H9 (cell line): Measurements from ENCODE around the gene ETV2. TPM values are rescaled to one million over a fixed set of nuclear protein-coding genes. Genes with fewer than 3 reads are reported as not detected.
"Not testable (repeated sequence)": the region's sequence is repeated elsewhere in the genome, so short reads cannot be mapped to it uniquely, and the experiment has no call there.

Experiments used
- DNase-seq: peaks from one replicate; pipeline ENCODE4 v3.0.0-alpha.2; 2017
- H2AFZ ChIP-seq: one replicate; pipeline ENCODE4 v1.6.1; 2013; ENCODE audit warnings: mild to moderate bottlenecking, low read length, control low read depth, moderate library complexity
- H2AK5ac ChIP-seq: 2 replicates; pipeline ENCODE4 v1.6.1; 2013; ENCODE audit warnings: low read length, control low read depth, mixed read lengths; ENCODE audit not compliant: insufficient read length
- H2BK120ac ChIP-seq: one replicate; pipeline ENCODE4 v1.6.1; 2013; ENCODE audit warnings: low read depth, mild to moderate bottlenecking, low read length, control low read depth, inconsistent platforms; ENCODE audit not compliant: poor library complexity, severe bottlenecking
- H2BK12ac ChIP-seq: 2 replicates; pipeline ENCODE4 v1.6.1; 2013; ENCODE audit warnings: low read length, control low read depth, mixed read lengths, low read depth; ENCODE audit not compliant: insufficient read length
- H2BK15ac ChIP-seq: 2 replicates; pipeline ENCODE4 v1.6.1; 2013; ENCODE audit warnings: low read depth, low read length, control low read depth
- H2BK20ac ChIP-seq: one replicate; pipeline ENCODE4 v1.6.1; 2013; ENCODE audit warnings: low read depth, mild to moderate bottlenecking, low read length, control low read depth, inconsistent platforms; ENCODE audit not compliant: poor library complexity, severe bottlenecking
- H2BK5ac ChIP-seq: 2 replicates; pipeline ENCODE4 v1.6.1; 2013; ENCODE audit warnings: low read length, control low read depth, mixed read lengths; ENCODE audit not compliant: insufficient read length
- H3K14ac ChIP-seq: 2 replicates; pipeline ENCODE4 v1.6.1; 2013; ENCODE audit warnings: low read length, control low read depth; ENCODE audit not compliant: insufficient read depth
- H3K18ac ChIP-seq: 2 replicates; pipeline ENCODE4 v1.6.1; 2013; ENCODE audit warnings: low read depth, mild to moderate bottlenecking, mixed read lengths, low read length, control low read depth; ENCODE audit not compliant: insufficient read length
- H3K23ac ChIP-seq: 2 replicates; pipeline ENCODE4 v1.6.1; 2013; ENCODE audit warnings: low read length, control low read depth, mixed read lengths, low read depth; ENCODE audit not compliant: insufficient read length
- H3K23me2 ChIP-seq: 2 replicates; pipeline ENCODE4 v1.6.1; 2013; ENCODE audit warnings: low read depth, mild to moderate bottlenecking, mixed read lengths, low read length, control low read depth; ENCODE audit not compliant: insufficient read length, poor library complexity, severe bottlenecking
- H3K27ac ChIP-seq: 2 replicates; pipeline ENCODE4 v1.5.1; 2013; ENCODE audit warnings: low read length, control low read depth, mixed read lengths, low read depth; ENCODE audit not compliant: insufficient read length
- H3K27me3 ChIP-seq: 2 replicates; pipeline ENCODE4 v1.6.1; 2013; ENCODE audit warnings: low read length, control low read depth, inconsistent platforms; ENCODE audit not compliant: insufficient read depth
- H3K4ac ChIP-seq: 2 replicates; pipeline ENCODE4 v1.6.1; 2013; ENCODE audit warnings: low read depth, mild to moderate bottlenecking, control low read depth, inconsistent platforms, low read length, moderate library complexity
- H3K4me1 ChIP-seq: 2 replicates; pipeline ENCODE4 v1.6.1; 2013; ENCODE audit warnings: low read length, control low read depth, inconsistent platforms; ENCODE audit not compliant: insufficient read depth
- H3K4me2 ChIP-seq: 2 replicates; pipeline ENCODE4 v1.6.1; 2013; ENCODE audit warnings: low read length, control low read depth, mixed read lengths; ENCODE audit not compliant: insufficient read length, insufficient read depth
- H3K56ac ChIP-seq: 2 replicates; pipeline ENCODE4 v1.6.1; 2013; ENCODE audit warnings: low read depth, mild to moderate bottlenecking, mixed read lengths, low read length, control low read depth; ENCODE audit not compliant: insufficient read length
- H3K79me1 ChIP-seq: 2 replicates; pipeline ENCODE4 v1.6.1; 2013; ENCODE audit warnings: low read depth, mild to moderate bottlenecking, moderate library complexity, low read length, control low read depth, inconsistent platforms; ENCODE audit not compliant: insufficient read depth, poor library complexity, severe bottlenecking
- H3K79me2 ChIP-seq: 2 replicates; pipeline ENCODE4 v1.6.1; 2013; ENCODE audit warnings: low read length, control low read depth, inconsistent platforms; ENCODE audit not compliant: insufficient read depth
- H3K9ac ChIP-seq: 2 replicates; pipeline ENCODE4 v1.6.1; 2013; ENCODE audit warnings: low read length, control low read depth, mixed read lengths; ENCODE audit not compliant: insufficient read length; ENCODE audit errors: extremely low read depth
- H3K9me3 ChIP-seq: one replicate; pipeline ENCODE4 v1.6.1; 2013; ENCODE audit warnings: low read depth, low read length, inconsistent platforms; ENCODE audit not compliant: control insufficient read depth
- H3T11ph ChIP-seq: one replicate; pipeline ENCODE4 v1.6.1; 2013; ENCODE audit warnings: mild to moderate bottlenecking, low read length, control low read depth, inconsistent platforms
- H4K20me1 ChIP-seq: one replicate; pipeline ENCODE4 v1.6.1; 2013; ENCODE audit not compliant: control insufficient read depth, insufficient read length, insufficient read depth
- H4K5ac ChIP-seq: 2 replicates; pipeline ENCODE4 v1.6.1; 2013; ENCODE audit warnings: low read depth, mild to moderate bottlenecking, mixed read lengths, low read length, control low read depth; ENCODE audit not compliant: insufficient read length
- H4K8ac ChIP-seq: replicated peaks from 2 replicates; pipeline ENCODE4 v1.6.1; 2013; ENCODE audit warnings: low read length, control low read depth, mixed read lengths, low read depth; ENCODE audit not compliant: insufficient read length
- H4K91ac ChIP-seq: 2 replicates; pipeline ENCODE4 v1.6.1; 2013; ENCODE audit warnings: low read depth, mild to moderate bottlenecking, moderate library complexity, mixed read lengths, low read length, control low read depth; ENCODE audit not compliant: insufficient read length
- H3K27ac Mint-ChIP-seq, 3 experiments: 2 replicates in 2 of 3; 3 replicates in 1 of 3; pipeline ENCODE4 v1.8.0; 2020 to 2021; ENCODE audit warnings: mixed read lengths in 3 of 3, mild to moderate bottlenecking in 1 of 3, moderate library complexity in 1 of 3
- H3K27me3 Mint-ChIP-seq: 2 replicates; pipeline ENCODE4 v1.8.0; 2021; ENCODE audit warnings: low read depth, mild to moderate bottlenecking, moderate library complexity, mixed read lengths
- H3K36me3 Mint-ChIP-seq, 3 experiments: 2 replicates in 2 of 3; 3 replicates in 1 of 3; pipeline ENCODE4 v1.8.0; 2020 to 2021; ENCODE audit warnings: low read depth in 3 of 3, mixed read lengths in 3 of 3; ENCODE audit not compliant: insufficient read depth in 1 of 3
- H3K4me1 Mint-ChIP-seq, 2 experiments: 2 replicates each; pipeline ENCODE4 v1.8.0; 2020; ENCODE audit warnings: mixed read lengths in 2 of 2
- H3K4me3 Mint-ChIP-seq, 2 experiments: 2 replicates in 1 of 2; 3 replicates in 1 of 2; pipeline ENCODE4 v1.8.0; 2020 to 2021; ENCODE audit warnings: mild to moderate bottlenecking in 2 of 2, mixed read lengths in 2 of 2, moderate library complexity in 1 of 2
- H3K9me3 Mint-ChIP-seq, 2 experiments: 2 replicates in 1 of 2; 3 replicates in 1 of 2; pipeline ENCODE4 v1.8.0; 2020; ENCODE audit warnings: mild to moderate bottlenecking in 2 of 2, mixed read lengths in 2 of 2, moderate library complexity in 1 of 2
- WGBS: extraction: QIAGEN DNeasy Blood & Tissue Kit; methylation state at CpG from one replicate; pipeline ENCODE4 v1.1.7; 2013; ENCODE audit warnings: missing lambda C conversion rate, low lambda C conversion rate, mixed read lengths; ENCODE audit not compliant: insufficient read length; ENCODE audit errors: extremely low coverage; 5-methylcytosine and 5-hydroxymethylcytosine counted together
- total RNA-seq: library from RNA; stranded (reverse); gene quantifications from 2 replicates; pipeline ENCODE4 v1.2.1, GENCODE V29; 2021

Gene ETV2
- total RNA-seq, 1 experiment from 2014 or later: 1.9 TPM

DNA sequence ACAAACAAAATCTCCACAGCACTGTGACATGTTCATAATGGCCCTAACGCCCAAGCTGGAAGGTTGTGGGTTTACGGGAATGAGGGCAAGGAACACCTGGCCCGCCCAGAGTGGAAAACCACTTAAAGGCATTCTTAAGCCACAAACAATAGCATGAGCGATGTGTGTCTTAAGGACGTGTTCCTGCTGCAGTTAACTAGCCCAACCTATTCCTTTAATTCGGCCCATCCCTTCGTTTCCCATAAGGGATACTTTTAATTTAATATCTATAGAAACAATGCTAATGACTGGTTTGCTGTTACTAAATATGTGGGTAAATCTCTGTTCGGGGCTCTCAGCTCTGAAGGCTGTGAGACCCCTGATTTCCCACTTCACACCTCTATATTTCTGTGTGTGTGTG is 34.4 kb upstream of the ETV2 start:
- not testable (repeated sequence) for H2BK120ac ChIP-seq, DNase-seq, H4K5ac ChIP-seq, H3K36me3 Mint-ChIP-seq, H3K23me2 ChIP-seq, H2AK5ac ChIP-seq, H3K18ac ChIP-seq, H3K4me3 Mint-ChIP-seq, H3K27ac Mint-ChIP-seq, H3K23ac ChIP-seq, H2BK15ac ChIP-seq, H3K79me1 ChIP-seq, H3K14ac ChIP-seq, H3K4me1 Mint-ChIP-seq, H3T11ph ChIP-seq, H3K27ac ChIP-seq, H4K20me1 ChIP-seq, H4K8ac ChIP-seq, H3K9ac ChIP-seq, H3K56ac ChIP-seq, H2BK12ac ChIP-seq, H2AFZ ChIP-seq, H3K4ac ChIP-seq, H3K4me2 ChIP-seq, H3K79me2 ChIP-seq, H2BK20ac ChIP-seq, H4K91ac ChIP-seq, H3K4me1 ChIP-seq, H3K27me3 ChIP-seq, H2BK5ac ChIP-seq
- H3K9me3 ChIP-seq: peaks cover 12% of the 10 kb centered on the region
- no CpG with 5 or more reads among the region's 8 CpGs for WGBS
- H3K9me3 Mint-ChIP-seq: peaks cover 28 to 36% of the 10 kb centered on the region in 2 experiments
- peaks cover 25% of the 10 kb centered on the region for H3K27me3 Mint-ChIP-seq
